MCF 10A (cell line): ENCODE results near the gene CCL19. TPM values are rescaled to one million over a fixed set of nuclear protein-coding genes. Genes with fewer than 3 reads are reported as not detected.
"Not testable (repeated sequence)": the region's sequence is repeated elsewhere in the genome, so short reads cannot be mapped to it uniquely, and the experiment has no call there.

Experiments used
- BruUV-seq: library from RNA; stranded (reverse); fragments of 400-500 nt; replicated peaks from 2 replicates; lab custom pipeline; 2021; lab: Mats Ljungman, UMichigan
- CTCF ChIA-PET: fragments of 300-600 bp; sonication (Branson Sonifier 250); formaldehyde crosslinking; extraction: SDS; loops from one replicate; lab custom pipeline; 2021; ENCODE audit warnings: antibody characterized with exemption, inconsistent platforms; lab: Yijun Ruan, JAX
- POLR2A ChIA-PET: fragments of 300-600, 350-650 bp; sonication (Branson Sonifier 250); formaldehyde crosslinking; extraction: SDS; loops from one replicate; lab custom pipeline; 2020; ENCODE audit warnings: antibody characterized with exemption, inconsistent platforms; lab: Yijun Ruan, JAX
- DNase-seq: peaks from one replicate; pipeline ENCODE4 v3.0.0-alpha.2; 2018; ENCODE audit not compliant: unreplicated experiment
- H3K27ac Mint-ChIP-seq: one replicate; pipeline ENCODE4 v1.8.0; 2022; ENCODE audit warnings: mild to moderate bottlenecking, low read depth, mixed read lengths; ENCODE audit not compliant: unreplicated experiment
- H3K27me3 Mint-ChIP-seq: one replicate; pipeline ENCODE4 v1.8.0; 2022; ENCODE audit warnings: mixed read lengths; ENCODE audit not compliant: insufficient read depth, unreplicated experiment
- H3K36me3 Mint-ChIP-seq: one replicate; pipeline ENCODE4 v1.8.0; 2022; ENCODE audit warnings: mild to moderate bottlenecking, moderate library complexity, mixed read lengths; ENCODE audit not compliant: insufficient read depth, unreplicated experiment
- H3K4me1 Mint-ChIP-seq: one replicate; pipeline ENCODE4 v1.8.0; 2022; ENCODE audit warnings: mixed read lengths; ENCODE audit not compliant: insufficient read depth, unreplicated experiment
- H3K4me3 Mint-ChIP-seq: one replicate; pipeline ENCODE4 v1.8.0; 2022; ENCODE audit warnings: mild to moderate bottlenecking, moderate library complexity, mixed read lengths; ENCODE audit not compliant: unreplicated experiment
- H3K9me3 Mint-ChIP-seq: one replicate; pipeline ENCODE4 v1.8.0; 2022; ENCODE audit warnings: mixed read lengths; ENCODE audit not compliant: unreplicated experiment
- CTCF ChIP-seq: fragments of 200-600 bp; IDR thresholded peaks from one replicate; pipeline ENCODE4 v1.8.0; 2022; ENCODE audit warnings: antibody characterized with exemption, mild to moderate bottlenecking; ENCODE audit not compliant: unreplicated experiment
- intact Hi-C: fragments of 100-400 bp; cut with micrococcal nuclease; formaldehyde crosslinking; loops from 2 replicates; pipeline ENCODE4 v1.14.1; 2022
- total RNA-seq: library from RNA; stranded (reverse); gene quantifications from 2 replicates; pipeline ENCODE4 v1.2.3, GENCODE V29; 2022

CCL19 gene
- total RNA-seq, 1 experiment from 2014 or later = not detected

- Mint-ChIP-seq H3K27me3 (no peaks in the 10 kb centered on the region), H3K9me3 (no peaks in the 10 kb centered on the region), H3K36me3 (no peaks in the 10 kb centered on the region), H3K4me3 (no peak overlapping the region), H3K4me1 (no peaks in the 10 kb centered on the region), H3K27ac (no peak overlapping the region)
- CTCF ChIA-PET = no interaction called here
- no TSS peak for BruUV-seq
- no peak for TF ChIP-seq CTCF
- intact Hi-C loops = no loop called here
- POLR2A ChIA-PET = interaction anchor here (1.1 kb wide), 1 partner anchor 11 kb away, joined by 3 read pairs; no protein-coding TSS in a partner anchor
- DNase-seq = no peak
Measured at GRCh38 chr9:34732886-34733285, 41.8 kb upstream of the CCL19 start.

GRCh38 chr9:34732478-34732877, 41.4 kb upstream of the CCL19 start:
- Mint-ChIP-seq H3K27me3 (no peaks in the 10 kb centered on the region), H3K4me1 (no peaks in the 10 kb centered on the region), H3K27ac (no peak overlapping the region), H3K9me3 (no peaks in the 10 kb centered on the region), H3K4me3 (no peak overlapping the region), H3K36me3 (no peaks in the 10 kb centered on the region)
- TF ChIP-seq CTCF = no peak
- POLR2A ChIA-PET = interaction anchor here (1.1 kb wide), 1 partner anchor 12 kb away, joined by 3 read pairs; no protein-coding TSS in a partner anchor
- no peak for DNase-seq
- intact Hi-C loops = no loop called here
- BruUV-seq = no TSS peak
- CTCF ChIA-PET = no interaction called here

- no TSS peak for BruUV-seq
- POLR2A ChIA-PET = interaction anchor here (1.2 kb wide), 1 partner anchor 24 kb away, joined by 3 read pairs; no protein-coding TSS in a partner anchor
- no peaks in the 10 kb centered on the region for H3K36me3 Mint-ChIP-seq
- H3K4me3 Mint-ChIP-seq = no peak overlapping the region
- H3K27ac Mint-ChIP-seq = no peak overlapping the region
- intact Hi-C loops = no loop called here
- DNase-seq = no peak
- CTCF ChIA-PET = no interaction called here
- TF ChIP-seq CTCF = no peak
- no peaks in the 10 kb centered on the region for H3K27me3 Mint-ChIP-seq
- no peaks in the 10 kb centered on the region for H3K9me3 Mint-ChIP-seq
- no peaks in the 10 kb centered on the region for H3K4me1 Mint-ChIP-seq
Measured at GRCh38 chr9:34723141-34723540, 32.1 kb upstream of the CCL19 start.

GRCh38 chr9:34719769-34720025, 28.6 kb upstream of the CCL19 start:
- POLR2A ChIA-PET, intact Hi-C loops, H3K27me3 Mint-ChIP-seq, H3K9me3 Mint-ChIP-seq, H3K4me1 Mint-ChIP-seq, DNase-seq, H3K36me3 Mint-ChIP-seq, H3K27ac Mint-ChIP-seq, H3K4me3 Mint-ChIP-seq, BruUV-seq: not testable (repeated sequence)
- CTCF ChIA-PET = interaction anchor here (1.3 to 1.5 kb wide), 2 partner anchors 10 to 17 kb away, joined by 3 to 5 read pairs; partner anchors contain the start of gene CCL21
